Osteocyte (in vitro differentiated cells): ENCODE results near the gene CPA4. TPM values are rescaled to one million over a fixed set of nuclear protein-coding genes. Genes with fewer than 3 reads are reported as not detected.

Experiments used
- DNase-seq: peaks from one replicate; pipeline ENCODE4 v3.0.0; 2021; ENCODE audit warnings: mixed read lengths; ENCODE audit not compliant: unreplicated experiment; ENCODE audit errors: extremely low spot score
- H3K27ac Mint-ChIP-seq: one replicate; pipeline ENCODE4 v1.8.0; 2021; ENCODE audit warnings: mild to moderate bottlenecking, mixed read lengths; ENCODE audit not compliant: unreplicated experiment
- H3K27me3 Mint-ChIP-seq: one replicate; pipeline ENCODE4 v1.8.0; 2021; ENCODE audit warnings: mixed read lengths; ENCODE audit not compliant: unreplicated experiment
- H3K36me3 Mint-ChIP-seq: one replicate; pipeline ENCODE4 v1.8.0; 2021; ENCODE audit warnings: mixed read lengths; ENCODE audit not compliant: unreplicated experiment
- H3K4me1 Mint-ChIP-seq: one replicate; pipeline ENCODE4 v1.8.0; 2021; ENCODE audit warnings: mixed read lengths; ENCODE audit not compliant: unreplicated experiment
- H3K4me3 Mint-ChIP-seq: one replicate; pipeline ENCODE4 v1.8.0; 2021; ENCODE audit warnings: mild to moderate bottlenecking, moderate library complexity, mixed read lengths; ENCODE audit not compliant: unreplicated experiment
- H3K9me3 Mint-ChIP-seq: one replicate; pipeline ENCODE4 v1.8.0; 2021; ENCODE audit warnings: mixed read lengths; ENCODE audit not compliant: unreplicated experiment
- CTCF ChIP-seq: fragments of 200-600 bp; sonication (generic); IDR thresholded peaks from 2 replicates; pipeline ENCODE4 v1.5.0; 2021; ENCODE audit warnings: antibody characterized with exemption, mild to moderate bottlenecking, moderate library complexity
- total RNA-seq: library from RNA; stranded (reverse); gene quantifications from 2 replicates; pipeline ENCODE4 v1.2.1, GENCODE V29; 2021

The CPA4 gene
- total RNA-seq, 1 donor from 2014 or later: 23.6 TPM

- TF ChIP-seq CTCF: no peak
- H3K4me3 Mint-ChIP-seq: no peak overlapping the region
- H3K36me3 Mint-ChIP-seq: peaks cover 5% of the 10 kb centered on the region
- no peaks in the 10 kb centered on the region for H3K27me3 Mint-ChIP-seq
- no peak for DNase-seq
- H3K4me1 Mint-ChIP-seq: peaks cover 49% of the 10 kb centered on the region
- peaks cover 7% of the 10 kb centered on the region for H3K9me3 Mint-ChIP-seq
- no peak overlapping the region for H3K27ac Mint-ChIP-seq
Observed at GRCh38 chr7:130365088-130365487, 72.1 kb downstream of the CPA4 start.

- Mint-ChIP-seq H3K27me3 (no peaks in the 10 kb centered on the region), H3K4me3 (no peak overlapping the region), H3K36me3 (no peaks in the 10 kb centered on the region), H3K9me3 (peaks cover under 1% of the 10 kb centered on the region), H3K27ac (no peak overlapping the region), H3K4me1 (peaks cover 55% of the 10 kb centered on the region)
- TF ChIP-seq CTCF: no peak
- no peak for DNase-seq
Observed at GRCh38 chr7:130365511-130366441, 72.8 kb downstream of the CPA4 start.

- DNase-seq: no peak
- Mint-ChIP-seq H3K4me3 (no peak overlapping the region), H3K27ac (no peak overlapping the region), H3K9me3 (no peaks in the 10 kb centered on the region), H3K27me3 (no peaks in the 10 kb centered on the region), H3K36me3 (no peaks in the 10 kb centered on the region), H3K4me1 (peaks cover 61% of the 10 kb centered on the region)
- TF ChIP-seq CTCF: no peak
Observed at GRCh38 chr7:130366564-130366963, 73.6 kb downstream of the CPA4 start.

GRCh38 chr7:130367088-130367755 lies 74.3 kb downstream of the CPA4 start:
- Mint-ChIP-seq H3K27me3 (no peaks in the 10 kb centered on the region), H3K27ac (no peak overlapping the region), H3K4me3 (no peak overlapping the region), H3K9me3 (peaks cover 4% of the 10 kb centered on the region), H3K4me1 (peaks cover 67% of the 10 kb centered on the region), H3K36me3 (peaks cover 3% of the 10 kb centered on the region)
- TF ChIP-seq CTCF: no peak
- no peak for DNase-seq
